BJ (cell line): ENCODE results near the gene COL19A1. TPM values are rescaled to one million over a fixed set of nuclear protein-coding genes. Genes with fewer than 3 reads are reported as not detected.

ENCODE experiments used
- CTCF ChIA-PET: fragments of 350-600 bp; formaldehyde crosslinking; extraction: SDS; loops from one replicate; lab custom pipeline; 2021; ENCODE audit warnings: antibody characterized with exemption, inconsistent platforms; lab: Yijun Ruan, JAX
- POLR2A ChIA-PET: fragments of 300-600 bp; sonication (Branson Sonifier 250); formaldehyde crosslinking; extraction: SDS; loops from one replicate; lab custom pipeline; 2021; ENCODE audit warnings: antibody characterized with exemption; lab: Charles Lee
- DNase-seq: peaks from one replicate; pipeline ENCODE4 v3.0.0-alpha.2; 2011; ENCODE audit warnings: low read depth
- H3K27me3 ChIP-seq: 2 replicates; pipeline ENCODE4 v1.6.0; 2011; ENCODE audit warnings: low read length; ENCODE audit not compliant: control insufficient read depth, insufficient read depth
- H3K36me3 ChIP-seq: 2 replicates; pipeline ENCODE4 v1.5.1; 2011; ENCODE audit warnings: low read length; ENCODE audit not compliant: control insufficient read depth, insufficient read depth
- H3K4me3 ChIP-seq: 2 replicates; pipeline ENCODE4 v1.5.1; 2011; ENCODE audit warnings: low read depth, mild to moderate bottlenecking, control low read depth, low read length
- polyA plus RNA-seq: library from polyadenylated mRNA; depleted of rRNA; stranded (reverse); fragments of >200 nt; gene quantifications from 2 replicates; pipeline ENCODE4 v1.2.3, GENCODE V29; 2011
- TF ChIP-seq, protein P1 (sequence below): IDR thresholded peaks from 2 replicates; pipeline ENCODE4 v1.5.1; 2011; ENCODE audit warnings: low read depth, mild to moderate bottlenecking, control low read depth, inconsistent platforms, low read length, moderate library complexity; ENCODE audit not compliant: insufficient read depth

COL19A1 gene
- polyA plus RNA-seq, 1 experiment: 0.11 TPM

DNA sequence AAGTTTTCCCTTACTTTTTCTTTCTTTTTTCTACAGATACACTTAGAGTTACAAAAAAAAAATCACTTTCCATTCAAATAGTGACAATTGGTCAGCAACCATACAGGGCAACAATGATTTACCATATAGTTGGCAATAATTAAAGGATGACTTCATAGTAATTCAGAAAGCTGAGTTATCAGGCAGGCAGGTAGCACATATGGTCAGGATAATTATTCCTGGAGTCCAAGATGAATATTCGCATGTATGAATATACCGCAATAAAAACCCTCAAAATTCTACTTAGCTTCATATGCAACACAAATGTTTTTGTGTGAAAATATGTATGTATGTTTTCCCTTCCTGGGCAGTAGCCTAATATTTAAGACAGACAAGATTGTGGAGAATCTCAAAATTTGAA, 34.5 kb downstream of the COL19A1 start:
- ChIA-PET CTCF (no interaction called here), POLR2A (no interaction called here)
- no peaks in the 10 kb centered on the region for H3K36me3 ChIP-seq
- TF ChIP-seq, protein P1, sequence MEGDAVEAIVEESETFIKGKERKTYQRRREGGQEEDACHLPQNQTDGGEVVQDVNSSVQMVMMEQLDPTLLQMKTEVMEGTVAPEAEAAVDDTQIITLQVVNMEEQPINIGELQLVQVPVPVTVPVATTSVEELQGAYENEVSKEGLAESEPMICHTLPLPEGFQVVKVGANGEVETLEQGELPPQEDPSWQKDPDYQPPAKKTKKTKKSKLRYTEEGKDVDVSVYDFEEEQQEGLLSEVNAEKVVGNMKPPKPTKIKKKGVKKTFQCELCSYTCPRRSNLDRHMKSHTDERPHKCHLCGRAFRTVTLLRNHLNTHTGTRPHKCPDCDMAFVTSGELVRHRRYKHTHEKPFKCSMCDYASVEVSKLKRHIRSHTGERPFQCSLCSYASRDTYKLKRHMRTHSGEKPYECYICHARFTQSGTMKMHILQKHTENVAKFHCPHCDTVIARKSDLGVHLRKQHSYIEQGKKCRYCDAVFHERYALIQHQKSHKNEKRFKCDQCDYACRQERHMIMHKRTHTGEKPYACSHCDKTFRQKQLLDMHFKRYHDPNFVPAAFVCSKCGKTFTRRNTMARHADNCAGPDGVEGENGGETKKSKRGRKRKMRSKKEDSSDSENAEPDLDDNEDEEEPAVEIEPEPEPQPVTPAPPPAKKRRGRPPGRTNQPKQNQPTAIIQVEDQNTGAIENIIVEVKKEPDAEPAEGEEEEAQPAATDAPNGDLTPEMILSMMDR: no peak
- no peak for DNase-seq
- H3K27me3 ChIP-seq: no peaks in the 10 kb centered on the region
- H3K4me3 ChIP-seq: no peak overlapping the region

DNA sequence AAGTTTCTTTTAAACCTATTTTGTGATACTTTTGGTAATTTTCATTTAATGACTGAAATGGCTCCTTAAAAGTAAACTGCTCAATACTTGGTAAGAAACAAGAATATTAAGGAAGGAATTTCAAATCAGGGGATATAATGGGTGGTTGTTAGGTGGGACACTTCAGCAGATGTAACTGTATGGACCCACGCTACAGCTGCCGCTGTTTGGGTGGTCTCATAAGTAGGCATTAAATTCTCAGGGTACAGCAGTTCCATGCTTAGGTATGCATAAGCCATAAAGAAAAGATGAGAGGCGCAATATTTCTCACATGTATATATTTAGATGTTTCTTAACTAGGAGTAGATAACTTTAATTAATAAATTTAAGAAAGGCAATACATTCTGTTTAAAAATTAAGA, 35.0 kb downstream of the COL19A1 start:
- no peak for DNase-seq
- ChIA-PET CTCF (no interaction called here), POLR2A (no interaction called here)
- Histone ChIP-seq H3K27me3 (no peaks in the 10 kb centered on the region), H3K4me3 (no peak overlapping the region), H3K36me3 (no peaks in the 10 kb centered on the region)
- TF ChIP-seq, protein P1: no peak

DNA sequence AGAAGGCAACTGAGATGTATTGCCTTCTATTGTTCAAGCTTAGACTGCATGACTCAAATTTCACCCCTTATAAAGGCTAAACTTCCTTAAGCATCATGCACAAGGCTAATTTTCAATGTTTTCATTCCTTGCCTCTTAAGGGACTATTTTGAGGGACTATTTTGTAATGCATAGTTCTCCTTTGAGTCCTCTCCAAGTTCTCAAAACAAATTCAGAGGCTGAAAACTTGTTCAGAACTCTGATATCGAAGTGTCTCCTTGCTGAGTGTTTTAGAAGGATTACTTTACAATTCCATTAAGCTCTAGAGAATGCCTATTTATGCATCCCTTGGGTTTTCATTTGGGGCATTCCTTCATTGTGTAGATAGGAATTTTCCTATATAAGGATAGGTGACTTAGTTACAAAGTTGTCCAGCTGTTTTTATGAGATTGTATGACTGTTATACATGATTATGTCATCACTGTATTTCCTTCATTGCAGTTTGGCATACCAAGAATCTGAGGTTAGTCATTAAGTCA, 41.7 kb downstream of the COL19A1 start:
- CTCF ChIA-PET: no interaction called here
- Histone ChIP-seq H3K4me3 (no peak overlapping the region), H3K27me3 (no peaks in the 10 kb centered on the region), H3K36me3 (no peaks in the 10 kb centered on the region)
- TF ChIP-seq, protein P1: no peak
- POLR2A ChIA-PET: no interaction called here
- no peak for DNase-seq

DNA sequence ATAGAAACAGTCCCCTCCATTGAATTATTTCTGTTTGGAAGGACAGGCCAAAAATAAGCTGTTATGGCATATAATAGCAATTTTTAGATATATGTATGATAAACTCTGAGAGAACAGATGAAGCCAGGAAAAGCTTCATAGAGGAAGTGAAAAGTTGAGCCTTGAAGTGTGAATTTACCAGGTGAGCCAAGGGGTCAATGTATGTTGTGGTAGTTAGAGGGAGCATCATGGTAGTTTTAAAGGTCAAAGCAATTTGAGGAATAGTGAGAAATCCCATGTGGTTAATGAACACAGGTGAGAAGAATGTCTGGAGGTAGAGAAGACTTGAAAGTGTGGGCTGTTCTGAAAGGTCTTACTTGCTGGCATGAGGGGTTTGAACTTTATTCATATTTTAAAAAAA, 47.0 kb downstream of the COL19A1 start:
- no peak for DNase-seq
- Histone ChIP-seq H3K27me3 (no peaks in the 10 kb centered on the region), H3K4me3 (no peak overlapping the region), H3K36me3 (no peaks in the 10 kb centered on the region)
- TF ChIP-seq, protein P1: no peak
- CTCF ChIA-PET: no interaction called here
- POLR2A ChIA-PET: no interaction called here

DNA sequence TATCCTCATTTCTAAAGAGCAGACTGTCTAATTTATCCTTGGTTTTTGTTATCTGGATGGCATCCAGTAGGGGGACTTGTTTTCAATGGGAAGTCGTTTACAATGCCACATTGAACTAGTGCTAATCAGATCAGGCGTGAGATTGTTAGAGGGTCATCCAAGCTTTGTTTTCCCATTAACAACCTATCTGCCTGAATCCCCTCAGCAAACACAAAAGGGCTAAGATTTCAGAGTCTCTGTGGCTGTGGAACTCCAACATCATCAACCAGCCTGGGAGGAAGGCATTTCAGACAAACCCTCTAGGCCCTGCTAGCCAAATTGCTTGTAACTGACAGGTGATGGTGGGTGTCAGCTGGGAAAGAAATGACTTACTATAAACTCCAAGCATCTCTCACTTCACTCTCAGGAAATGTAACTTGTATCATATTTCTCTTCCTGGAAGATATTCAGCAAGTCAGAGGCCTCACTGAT, 47.7 kb downstream of the COL19A1 start:
- Histone ChIP-seq H3K27me3 (no peaks in the 10 kb centered on the region), H3K36me3 (no peaks in the 10 kb centered on the region), H3K4me3 (no peak overlapping the region)
- no peak for DNase-seq
- CTCF ChIA-PET: no interaction called here
- POLR2A ChIA-PET: no interaction called here
- TF ChIP-seq, protein P1: no peak
